ENCODE measurements around the gene OPN5.

- TF ChIP-seq EZH2 (IDR thresholded peaks at IDR 0.05; ENCODE audit: low read depth) (no peak), CTCF (conservative IDR thresholded peaks at IDR 0.05) (no peak)
Measured at GRCh38 chr6:47859175-47859574, 77.3 kb downstream of the OPN5 start.
